Suprapubic skin (tissue), 4 donors: Measurements from ENCODE around the gene ALDH3B2.

Source experiments
- POLR2A ChIP-seq, 2 donors: fragments of 450-650 bp; IDR thresholded peaks; one replicate each; pipeline ENCODE4 v1.6.1; 2017; ENCODE audit warnings: antibody characterized with exemption in 2 of 2, mild to moderate bottlenecking in 2 of 2, moderate library complexity in 2 of 2
- POLR2AphosphoS5 ChIP-seq, 3 donors: sonication (generic); formaldehyde crosslinking; IDR thresholded peaks; one replicate each; pipeline ENCODE4 v1.6.1; 2017; ENCODE audit warnings: antibody characterized with exemption in 3 of 3
- TF ChIP-seq, protein P1 (sequence below), 2 donors: fragments of 200-600 bp in 1 of 2; fragments of 450-650 bp in 1 of 2; sonication (generic) in 1 of 2; IDR thresholded peaks; one replicate each; pipeline ENCODE4 v1.5.1; 2016 to 2019; ENCODE audit warnings: antibody characterized with exemption in 2 of 2, mild to moderate bottlenecking in 1 of 2, moderate library complexity in 1 of 2

DNA sequence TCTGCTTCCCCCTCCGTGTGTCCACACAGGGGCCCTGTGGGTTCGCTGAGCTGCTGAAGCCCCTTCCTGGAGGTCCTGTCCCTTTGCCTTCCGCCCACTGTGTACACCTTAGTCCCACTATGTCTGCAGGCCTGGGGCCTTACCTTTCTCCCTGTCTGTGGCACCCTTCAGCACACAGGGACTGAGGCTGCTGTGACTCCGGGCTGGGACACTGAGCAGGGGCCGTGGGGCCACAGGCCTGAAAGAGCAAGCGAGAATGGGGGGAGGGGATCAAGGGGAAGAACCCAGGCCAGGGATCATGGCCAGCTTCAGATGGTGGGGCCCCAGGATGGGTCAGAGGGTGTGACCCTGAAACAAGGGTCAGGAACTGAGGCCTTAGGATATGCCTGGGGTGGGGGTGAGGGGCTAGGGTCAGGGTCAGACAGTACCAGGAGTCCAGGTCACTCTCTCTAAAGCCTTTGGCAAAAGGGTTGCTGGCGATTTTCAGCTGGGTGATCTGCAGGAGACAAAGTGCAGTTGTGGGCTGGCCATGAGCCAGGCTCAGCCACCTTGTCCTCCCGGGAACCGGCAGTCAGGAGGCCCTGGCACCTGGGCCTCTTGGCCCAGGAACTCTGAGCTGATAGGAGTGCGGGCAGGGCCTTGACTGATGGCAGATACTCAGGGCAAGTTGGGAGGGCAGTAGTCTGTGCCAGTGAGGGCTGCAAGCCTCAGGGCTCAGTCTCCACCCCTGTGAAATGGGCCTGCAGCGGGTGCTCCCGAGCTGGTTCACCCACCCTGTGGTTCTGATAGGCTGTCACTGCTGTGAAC, 42.0 kb downstream of the ALDH3B2 start:
- TF ChIP-seq, protein P1, sequence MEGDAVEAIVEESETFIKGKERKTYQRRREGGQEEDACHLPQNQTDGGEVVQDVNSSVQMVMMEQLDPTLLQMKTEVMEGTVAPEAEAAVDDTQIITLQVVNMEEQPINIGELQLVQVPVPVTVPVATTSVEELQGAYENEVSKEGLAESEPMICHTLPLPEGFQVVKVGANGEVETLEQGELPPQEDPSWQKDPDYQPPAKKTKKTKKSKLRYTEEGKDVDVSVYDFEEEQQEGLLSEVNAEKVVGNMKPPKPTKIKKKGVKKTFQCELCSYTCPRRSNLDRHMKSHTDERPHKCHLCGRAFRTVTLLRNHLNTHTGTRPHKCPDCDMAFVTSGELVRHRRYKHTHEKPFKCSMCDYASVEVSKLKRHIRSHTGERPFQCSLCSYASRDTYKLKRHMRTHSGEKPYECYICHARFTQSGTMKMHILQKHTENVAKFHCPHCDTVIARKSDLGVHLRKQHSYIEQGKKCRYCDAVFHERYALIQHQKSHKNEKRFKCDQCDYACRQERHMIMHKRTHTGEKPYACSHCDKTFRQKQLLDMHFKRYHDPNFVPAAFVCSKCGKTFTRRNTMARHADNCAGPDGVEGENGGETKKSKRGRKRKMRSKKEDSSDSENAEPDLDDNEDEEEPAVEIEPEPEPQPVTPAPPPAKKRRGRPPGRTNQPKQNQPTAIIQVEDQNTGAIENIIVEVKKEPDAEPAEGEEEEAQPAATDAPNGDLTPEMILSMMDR (IDR thresholded peaks at IDR 0.05) = no peak
- no peak for TF ChIP-seq POLR2AphosphoS5 (IDR thresholded peaks at IDR 0.05)
- TF ChIP-seq POLR2A (IDR thresholded peaks at IDR 0.05) = no peak
